Posterior vena cava (tissue), 2 donors: ENCODE data around the gene ARIH1. TPM values are rescaled to one million over a fixed set of nuclear protein-coding genes. Genes with fewer than 3 reads are reported as not detected.
"Not testable (repeated sequence)": the region's sequence is repeated elsewhere in the genome, so short reads cannot be mapped to it uniquely, and the experiment has no call there.

ENCODE experiments used
- DNase-seq: peaks from one replicate; pipeline ENCODE4 v3.0.0-alpha.2; 2020; ENCODE audit warnings: low spot score
- intact Hi-C, 2 donors: fragments of 100-400 bp; cut with DNase I; formaldehyde crosslinking; loops; one replicate each; pipeline versions ENCODE4 v1.14.1 to v1.14.2; 2022 to 2023
- total RNA-seq, 2 donors: library from RNA; stranded (reverse); fragmentation: NEBNext Ultra II Directional; extraction: Animal tissue kit (Norgen Biotek cat#: 25700); gene quantifications; one replicate each; pipeline ENCODE4 v1.2.1, GENCODE V29; 2021
- donor health status: DM: yes; HTN: yes; CAD: no.
- donor health status: DM: yes; HTN: yes; CAD: no.

ARIH1 gene
- total RNA-seq, 2 donors from 2014 or later, result 145 to 149 TPM

GRCh38 chr15:72636519-72637282 lies 162.6 kb downstream of the ARIH1 start:
- peak; percentile 93 for DNase-seq
- intact Hi-C loops, result not testable (repeated sequence)

- intact Hi-C loops, DNase-seq: not testable (repeated sequence)
Observed at GRCh38 chr15:72639759-72640483, 165.8 kb downstream of the ARIH1 start.

DNA sequence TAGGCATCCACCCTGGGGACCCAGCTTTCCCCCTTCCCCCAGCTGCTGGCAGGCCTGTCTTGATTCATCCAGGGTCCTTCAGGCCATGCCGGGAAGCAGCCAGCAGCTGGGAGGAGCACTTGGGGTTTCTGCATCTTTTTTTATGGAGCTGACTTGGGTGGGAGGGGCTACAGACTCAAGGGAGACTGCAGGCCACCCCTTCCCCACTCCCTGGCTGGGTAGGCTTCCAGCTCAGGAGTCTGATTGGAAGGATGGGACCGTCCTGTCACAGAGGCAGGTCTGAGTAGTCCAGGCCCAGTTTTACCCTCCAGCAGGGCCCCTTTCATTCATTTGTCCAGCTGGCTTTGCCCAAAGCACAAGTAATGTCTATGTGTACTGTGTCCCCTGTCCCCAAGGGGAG lies 168.1 kb downstream of the ARIH1 start:
- intact Hi-C loops, DNase-seq: not testable (repeated sequence)

GRCh38 chr15:72648631-72649253 lies 174.6 kb downstream of the ARIH1 start:
- intact Hi-C loops, DNase-seq: not testable (repeated sequence)

Other genes starting within 250 kb of the ARIH1 start
- gene PKM, start 243.1 kb upstream of the ARIH1 start, total RNA-seq, result 100 to 1,000 TPM; 554 to 783 TPM
- gene PARP6, start 201.8 kb upstream of the ARIH1 start, total RNA-seq, result 10 to 100 TPM; 37.6 to 57.0 TPM
- gene CELF6, start 154.2 kb upstream of the ARIH1 start, total RNA-seq, result 1 to 10 TPM in 1 of 2 donors, under 1 TPM in 1; 0.76 to 1.6 TPM
- gene HEXA, start 98.3 kb upstream of the ARIH1 start, total RNA-seq, result 100 to 1,000 TPM in 1 of 2 donors, 10 to 100 TPM in 1; 84.0 to 120 TPM
- not detected for gene TMEM202, start 76.0 kb upstream of the ARIH1 start, total RNA-seq
- gene GOLGA6B, start 180.4 kb downstream of the ARIH1 start, total RNA-seq, result not detected
- gene HIGD2B, start 211.9 kb downstream of the ARIH1 start, total RNA-seq, result not detected
- 10 to 100 TPM; 14.7 to 16.4 TPM for gene BBS4, start 211.9 kb downstream of the ARIH1 start, total RNA-seq